HG02943 (cell line): ENCODE measurements around the gene CBX8.

Source experiments
- ATAC-seq: cut with Tn5 transposase; IDR thresholded peaks from one replicate; pipeline ENCODE4 v1.9.1; 2021; ENCODE audit warnings: mild to moderate bottlenecking, low read depth, moderate library complexity; ENCODE audit not compliant: unreplicated experiment

The CBX8 gene

GRCh38 chr17:79821331-79822095 is 24.6 kb upstream of the CBX8 start:
- no peak for ATAC-seq

GRCh38 chr17:79820959-79821330 is 24.1 kb upstream of the CBX8 start:
- ATAC-seq, result no peak

- ATAC-seq, result no peak
Measured at GRCh38 chr17:79819534-79820276, 22.8 kb upstream of the CBX8 start.

GRCh38 chr17:79819085-79819484 is 22.2 kb upstream of the CBX8 start:
- ATAC-seq, result no peak

- no peak for ATAC-seq
Measured at GRCh38 chr17:79818026-79818758, 21.3 kb upstream of the CBX8 start.

- no peak for ATAC-seq
Measured at GRCh38 chr17:79815836-79816461, 19.1 kb upstream of the CBX8 start.

GRCh38 chr17:79814974-79815835 is 18.3 kb upstream of the CBX8 start:
- no peak for ATAC-seq

- ATAC-seq, result no peak
Measured at GRCh38 chr17:79814127-79814973, 17.5 kb upstream of the CBX8 start.

- no peak for ATAC-seq
Measured at GRCh38 chr17:79813297-79814126, 16.6 kb upstream of the CBX8 start.

- ATAC-seq, result no peak
Measured at GRCh38 chr17:79812353-79813258, 15.7 kb upstream of the CBX8 start.

GRCh38 chr17:79811868-79812352 is 15.0 kb upstream of the CBX8 start:
- no peak for ATAC-seq

GRCh38 chr17:79811011-79811867 is 14.4 kb upstream of the CBX8 start:
- ATAC-seq, result no peak

- ATAC-seq, result peak; percentile 63
Measured at GRCh38 chr17:79810130-79811010, 13.5 kb upstream of the CBX8 start.

GRCh38 chr17:79809530-79810129 is 12.8 kb upstream of the CBX8 start:
- ATAC-seq, result no peak
